GM12878 (cell line): Measurements from ENCODE around the gene CASTOR1. TPM values are rescaled to one million over a fixed set of nuclear protein-coding genes. Genes with fewer than 3 reads are reported as not detected.

Experiments used
- ATAC-seq: fragments of 200-7000 bp; cut with Tn5 transposase; 3 replicates; pipeline ENCODE4 v1.9.1; 2020; ENCODE audit warnings: mild to moderate bottlenecking, moderate library complexity
- BruUV-seq: library from RNA; stranded (reverse); fragments of 400-500 nt; replicated peaks from 2 replicates; lab custom pipeline; 2021; lab: Mats Ljungman, UMichigan
- CTCF ChIA-PET: fragments of 300-600 bp; sonication (Branson Sonifier 250); formaldehyde crosslinking; extraction: SDS; loops from one replicate; lab custom pipeline; 2021; ENCODE audit warnings: inconsistent platforms; lab: Yijun Ruan, JAX
- POLR2A ChIA-PET: fragments of 350-600 bp; formaldehyde crosslinking; extraction: SDS; loops from one replicate; lab custom pipeline; 2021; ENCODE audit warnings: inconsistent platforms; lab: Charles Lee
- RAD21 ChIA-PET: fragments of 300-600 bp; sonication (Branson Sonifier 250); formaldehyde crosslinking; loops from one replicate; lab custom pipeline; 2023; ENCODE audit warnings: antibody characterized with exemption; ENCODE audit not compliant: unreplicated experiment; lab: Charles Lee
- SMC1A ChIA-PET: fragments of 300-600 bp; sonication (Branson Sonifier 250); formaldehyde crosslinking; loops from one replicate; lab custom pipeline; 2023; ENCODE audit not compliant: unreplicated experiment, uncharacterized antibody; lab: Charles Lee
- DNase-seq: peaks from one replicate; pipeline ENCODE4 v3.0.0-alpha.2; 2011; ENCODE audit warnings: low read depth, low spot score
- FAIRE-seq: peaks from 3 replicates; lab custom pipeline; 2011; peaks lifted over from hg19 to GRCh38; lab: Jason Lieb, UNC
- H2AFZ ChIP-seq: 2 replicates; pipeline ENCODE4 v1.6.0; 2011; ENCODE audit warnings: low read depth, low read length, control low read depth; ENCODE audit not compliant: control insufficient read depth
- H3K27ac ChIP-seq: 2 replicates; pipeline ENCODE4 v1.5.1; 2011; ENCODE audit warnings: control low read depth; ENCODE audit not compliant: control insufficient read depth, insufficient read depth
- H3K27me3 ChIP-seq, 2 experiments: replicated peaks in 1 of 2; 2 replicates each; pipeline versions ENCODE4 v1.6.0 to v1.6.1; 2011; ENCODE audit warnings: low read length in 1 of 2; ENCODE audit not compliant: control insufficient read depth in 2 of 2, insufficient read depth in 2 of 2
- H3K36me3 ChIP-seq, 2 experiments: 2 replicates each; pipeline ENCODE4 v1.5.1; 2011; ENCODE audit warnings: low read length in 1 of 2; ENCODE audit not compliant: control insufficient read depth in 2 of 2, insufficient read depth in 2 of 2
- H3K4me1 ChIP-seq: 2 replicates; pipeline ENCODE4 v1.6.1; 2011; ENCODE audit warnings: mild to moderate bottlenecking, low read length, moderate library complexity, mixed read lengths; ENCODE audit not compliant: control insufficient read depth, insufficient read depth
- H3K4me2 ChIP-seq: 2 replicates; pipeline ENCODE4 v1.6.0; 2011; ENCODE audit warnings: control low read depth; ENCODE audit not compliant: control insufficient read depth, insufficient read depth
- H3K4me3 ChIP-seq: fragments of 200-600 bp; sonication (generic); 2 replicates; pipeline ENCODE4 v1.5.1; 2016
- H3K79me2 ChIP-seq: 2 replicates; pipeline ENCODE4 v1.6.0; 2011; ENCODE audit warnings: low read length; ENCODE audit not compliant: control insufficient read depth, insufficient read depth
- H3K9ac ChIP-seq: 2 replicates; pipeline ENCODE4 v1.8.0; 2011; ENCODE audit warnings: low read length, control low read depth, mixed read lengths; ENCODE audit not compliant: control insufficient read depth, insufficient read depth
- H3K9me3 ChIP-seq: replicated peaks from 3 replicates; pipeline ENCODE4 v1.5.1; 2011; ENCODE audit warnings: mild to moderate bottlenecking, low read length; ENCODE audit not compliant: control insufficient read depth, insufficient read depth
- H4K20me1 ChIP-seq: 2 replicates; pipeline ENCODE4 v1.6.0; 2011; ENCODE audit not compliant: control insufficient read depth, insufficient read depth
- CBX3 ChIP-seq: fragments of 200-600 bp; sonication (generic); IDR thresholded peaks from 2 replicates; pipeline ENCODE4 v1.6.1; 2016; ENCODE audit warnings: low read depth, borderline replicate concordance
- ETV6 ChIP-seq, 2 experiments: fragments of 450-650 bp in 1 of 2; IDR thresholded peaks in 1 of 2; conservative IDR thresholded peaks in 1 of 2; 2 replicates each; pipeline ENCODE4 v1.6.1; 2014; ENCODE audit warnings: antibody characterized with exemption in 1 of 2, borderline replicate concordance in 1 of 2, low read depth in 1 of 2, mild to moderate bottlenecking in 1 of 2, moderate library complexity in 1 of 2
- HCFC1 ChIP-seq: fragments of 150-350 bp; IDR thresholded peaks from 2 replicates; pipeline ENCODE4 v1.6.1; 2014; ENCODE audit warnings: low read length
- JUNB ChIP-seq: IDR thresholded peaks from 2 replicates; pipeline ENCODE4 v1.6.1; 2016; ENCODE audit warnings: antibody characterized with exemption, mild to moderate bottlenecking
- JUND ChIP-seq: IDR thresholded peaks from 2 replicates; pipeline ENCODE4 v1.6.1; 2012; ENCODE audit warnings: low read depth, mild to moderate bottlenecking, low read length, improper control_type of control experiment, moderate library complexity
- KDM1A ChIP-seq: fragments of 200-600 bp; sonication (generic); IDR thresholded peaks from 2 replicates; pipeline ENCODE4 v1.6.1; 2016; ENCODE audit warnings: borderline replicate concordance
- MYC ChIP-seq: IDR thresholded peaks from 2 replicates; pipeline ENCODE4 v1.6.1; 2011; ENCODE audit warnings: mild to moderate bottlenecking, low read length, moderate library complexity, inconsistent platforms; ENCODE audit not compliant: insufficient read depth, insufficient replicate concordance, insufficient read length, severe bottlenecking
- NFIC ChIP-seq: IDR thresholded peaks from 2 replicates; pipeline ENCODE4 v1.6.1; 2012; ENCODE audit warnings: low read depth, mild to moderate bottlenecking, inconsistent platforms, low read length, moderate library complexity
- RAD21 ChIP-seq: IDR thresholded peaks from 2 replicates; pipeline ENCODE4 v1.6.1; 2011; ENCODE audit warnings: mild to moderate bottlenecking, low read depth, low read length, moderate library complexity; ENCODE audit not compliant: insufficient read depth
- SIX5 ChIP-seq: IDR thresholded peaks from 2 replicates; pipeline ENCODE4 v1.6.1; 2011; ENCODE audit warnings: mild to moderate bottlenecking, low read depth, low read length, moderate library complexity; ENCODE audit not compliant: severe bottlenecking
- SREBF2 ChIP-seq: IDR thresholded peaks from 2 replicates; pipeline ENCODE4 v1.6.1; 2012; ENCODE audit warnings: mild to moderate bottlenecking, low read length
- STAT3 ChIP-seq: IDR thresholded peaks from 2 replicates; pipeline ENCODE4 v1.6.1; 2011; ENCODE audit warnings: low read depth, low read length, improper control_type of control experiment
- WGBS: methylation state at CpG from one replicate; pipeline ENCODE4 v1.1.6; 2016; ENCODE audit warnings: low lambda C conversion rate; ENCODE audit not compliant: insufficient replicate concordance, insufficient coverage; ENCODE audit errors: missing lambda C conversion rate; 5-methylcytosine and 5-hydroxymethylcytosine counted together
- in situ Hi-C: fragments of 300-500 bp; cut with MboI; formaldehyde crosslinking; loops from 9 replicates; pipeline ENCODE4 v1.14.3; 2018; ENCODE audit warnings: mixed read lengths
- intact Hi-C: fragments of 100-400 bp; cut with micrococcal nuclease; formaldehyde crosslinking; loops from one replicate; pipeline ENCODE4 v1.14.2; 2022; ENCODE audit not compliant: unreplicated experiment
- polyA plus RNA-seq, 11 experiments: library from polyadenylated mRNA; depleted of rRNA in 4 of 11; unstranded in 6 of 11; stranded (reverse) in 5 of 11; fragments of >200 nt; fragmentation: Nextera tagmentation in 4 of 11; fragmentation: Illumina TruSeq in 1 of 11; extraction: Ambion mirVana in 4 of 11; extraction: Trizol in 1 of 11; gene quantifications; 1 replicate in 1 of 11; 2 replicates in 10 of 11; pipeline versions ENCODE4 v1.2.1 to v1.2.3, GENCODE V29; 2011 to 2016; ENCODE audit warnings: inconsistent platforms in 2 of 11, missing spikeins in 2 of 11, low read depth in 1 of 11
- total RNA-seq, 4 experiments: library from RNA; depleted of rRNA in 3 of 4; stranded (reverse); fragments of >200 nt in 3 of 4; fragmentation: Illumina TruSeq in 1 of 4; extraction: Trizol in 1 of 4; gene quantifications; 2 replicates each; pipeline versions ENCODE4 v1.2.1 to v1.2.3, GENCODE V29; 2013 to 2021
- TF ChIP-seq, protein P1 (sequence below): fragments of 450-650 bp; formaldehyde crosslinking; IDR thresholded peaks from 2 replicates; pipeline ENCODE4 v1.4.0; 2022; ENCODE audit warnings: mild to moderate bottlenecking, moderate library complexity
- TF ChIP-seq, protein P2 (sequence below): fragments of 450-650 bp; IDR thresholded peaks from 2 replicates; pipeline ENCODE4 v1.6.1; 2017; ENCODE audit warnings: mild to moderate bottlenecking, moderate library complexity

Gene CASTOR1
- total and polyA plus RNA-seq, 10 of the 15 experiments (the other 5 are each of a cell fraction or from before 2014, with no cell fraction given): 0.31 to 9.1 (median 3.3) TPM

- ChIA-PET RAD21 (interaction anchor here (1.0 to 6.2 kb wide), 6 partner anchors 10 to 133 kb away, joined by 3 to 277 read pairs (median 76); partner anchors contain the start of genes MTFP1, RNF215 and TBC1D10A), SMC1A (interaction anchor here (1.3 to 7.9 kb wide), 6 partner anchors 15 to 95 kb away, joined by 4 to 201 read pairs (median 58); partner anchors contain the start of genes RNF215 and TBC1D10A), POLR2A (interaction anchor here (0.5 to 4.2 kb wide), 4 partner anchors 12 to 133 kb away, joined by 3 to 28 read pairs (median 6); partner anchors contain the start of gene TBC1D10A), CTCF (interaction anchor here (0.6 to 10.5 kb wide), 5 partner anchors 17 to 132 kb away, joined by 3 to 436 read pairs (median 125); partner anchors contain the start of genes MTFP1, RNF215 and TBC1D10A)
- WGBS: 90% methylated on average over 13 of the region's 13 CpGs
- BruUV-seq: no TSS peak
- H3K27ac ChIP-seq: peak overlapping the region; percentile 55
- ATAC-seq: no peak
- DNase-seq: no peak
- 0 out of 2 replicates have a peak overlapping the region, but pooled peaks have one; percentile 13 for H3K4me2 ChIP-seq
- no peaks in the 10 kb centered on the region for H3K27me3 ChIP-seq
- intact Hi-C loops (no loop called here), in situ Hi-C loops (no loop called here)
- peaks cover 25% of the 10 kb centered on the region for H3K4me1 ChIP-seq
- FAIRE-seq: no peak
- H2AFZ ChIP-seq: no peak overlapping the region
- H3K9me3 ChIP-seq: no peaks in the 10 kb centered on the region
- peaks cover 2 to 24% of the 10 kb centered on the region in 2 experiments; a peak in 3 of 4 replicates for H3K36me3 ChIP-seq
- H3K4me3 ChIP-seq: no peak overlapping the region
- no peaks in the 10 kb centered on the region for H3K79me2 ChIP-seq
- H4K20me1 ChIP-seq: no peaks in the 10 kb centered on the region
- H3K9ac ChIP-seq: no peak overlapping the region
- TF ChIP-seq, protein P1, sequence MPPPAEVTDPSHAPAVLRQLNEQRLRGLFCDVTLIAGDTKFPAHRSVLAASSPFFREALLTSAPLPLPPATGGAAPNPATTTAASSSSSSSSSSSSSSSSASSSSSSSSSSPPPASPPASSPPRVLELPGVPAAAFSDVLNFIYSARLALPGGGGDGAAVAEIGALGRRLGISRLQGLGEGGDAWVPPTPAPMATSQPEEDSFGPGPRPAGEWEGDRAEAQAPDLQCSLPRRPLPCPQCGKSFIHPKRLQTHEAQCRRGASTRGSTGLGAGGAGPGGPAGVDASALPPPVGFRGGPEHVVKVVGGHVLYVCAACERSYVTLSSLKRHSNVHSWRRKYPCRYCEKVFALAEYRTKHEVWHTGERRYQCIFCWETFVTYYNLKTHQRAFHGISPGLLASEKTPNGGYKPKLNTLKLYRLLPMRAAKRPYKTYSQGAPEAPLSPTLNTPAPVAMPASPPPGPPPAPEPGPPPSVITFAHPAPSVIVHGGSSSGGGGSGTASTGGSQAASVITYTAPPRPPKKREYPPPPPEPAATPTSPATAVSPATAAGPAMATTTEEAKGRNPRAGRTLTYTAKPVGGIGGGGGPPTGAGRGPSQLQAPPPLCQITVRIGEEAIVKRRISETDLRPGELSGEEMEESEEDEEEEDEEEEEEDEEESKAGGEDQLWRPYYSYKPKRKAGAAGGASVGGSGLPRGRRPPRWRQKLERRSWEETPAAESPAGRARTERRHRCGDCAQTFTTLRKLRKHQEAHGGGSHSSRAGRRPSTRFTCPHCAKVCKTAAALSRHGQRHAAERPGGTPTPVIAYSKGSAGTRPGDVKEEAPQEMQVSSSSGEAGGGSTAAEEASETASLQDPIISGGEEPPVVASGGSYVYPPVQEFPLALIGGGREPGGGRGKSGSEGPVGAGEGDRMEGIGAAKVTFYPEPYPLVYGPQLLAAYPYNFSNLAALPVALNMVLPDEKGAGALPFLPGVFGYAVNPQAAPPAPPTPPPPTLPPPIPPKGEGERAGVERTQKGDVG (CRISPR knock-in tag): no peak
- TF ChIP-seq JUND (no peak), ETV6 (conservative IDR thresholded peaks at IDR 0.05 in 1 of 2, IDR thresholded peaks at IDR 0.05 in 1 of 2; ENCODE audit: borderline replicate concordance in 1 of 2, low read depth in 1 of 2) (no peak), CBX3 (no peak), STAT3 (no peak), JUNB (no peak), MYC (no peak), SIX5 (no peak), NFIC (no peak), RAD21 (no peak), KDM1A (no peak), HCFC1 (no peak), SREBF2 (no peak)
- TF ChIP-seq, protein P2, sequence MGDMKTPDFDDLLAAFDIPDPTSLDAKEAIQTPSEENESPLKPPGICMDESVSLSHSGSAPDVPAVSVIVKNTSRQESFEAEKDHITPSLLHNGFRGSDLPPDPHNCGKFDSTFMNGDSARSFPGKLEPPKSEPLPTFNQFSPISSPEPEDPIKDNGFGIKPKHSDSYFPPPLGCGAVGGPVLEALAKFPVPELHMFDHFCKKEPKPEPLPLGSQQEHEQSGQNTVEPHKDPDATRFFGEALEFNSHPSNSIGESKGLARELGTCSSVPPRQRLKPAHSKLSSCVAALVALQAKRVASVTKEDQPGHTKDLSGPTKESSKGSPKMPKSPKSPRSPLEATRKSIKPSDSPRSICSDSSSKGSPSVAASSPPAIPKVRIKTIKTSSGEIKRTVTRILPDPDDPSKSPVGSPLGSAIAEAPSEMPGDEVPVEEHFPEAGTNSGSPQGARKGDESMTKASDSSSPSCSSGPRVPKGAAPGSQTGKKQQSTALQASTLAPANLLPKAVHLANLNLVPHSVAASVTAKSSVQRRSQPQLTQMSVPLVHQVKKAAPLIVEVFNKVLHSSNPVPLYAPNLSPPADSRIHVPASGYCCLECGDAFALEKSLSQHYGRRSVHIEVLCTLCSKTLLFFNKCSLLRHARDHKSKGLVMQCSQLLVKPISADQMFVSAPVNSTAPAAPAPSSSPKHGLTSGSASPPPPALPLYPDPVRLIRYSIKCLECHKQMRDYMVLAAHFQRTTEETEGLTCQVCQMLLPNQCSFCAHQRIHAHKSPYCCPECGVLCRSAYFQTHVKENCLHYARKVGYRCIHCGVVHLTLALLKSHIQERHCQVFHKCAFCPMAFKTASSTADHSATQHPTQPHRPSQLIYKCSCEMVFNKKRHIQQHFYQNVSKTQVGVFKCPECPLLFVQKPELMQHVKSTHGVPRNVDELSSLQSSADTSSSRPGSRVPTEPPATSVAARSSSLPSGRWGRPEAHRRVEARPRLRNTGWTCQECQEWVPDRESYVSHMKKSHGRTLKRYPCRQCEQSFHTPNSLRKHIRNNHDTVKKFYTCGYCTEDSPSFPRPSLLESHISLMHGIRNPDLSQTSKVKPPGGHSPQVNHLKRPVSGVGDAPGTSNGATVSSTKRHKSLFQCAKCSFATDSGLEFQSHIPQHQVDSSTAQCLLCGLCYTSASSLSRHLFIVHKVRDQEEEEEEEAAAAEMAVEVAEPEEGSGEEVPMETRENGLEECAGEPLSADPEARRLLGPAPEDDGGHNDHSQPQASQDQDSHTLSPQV: no peak
Observed at GRCh38 chr22:30291058-30291892, 2.0 kb upstream of the CASTOR1 start.
